Adipocyte (in vitro differentiated cells): ENCODE results near the gene DNAH17.
A peak's percentile ranks its signal among the peaks of the same experiment; 100 is the strongest.

Experiments
- DNase-seq: peaks from one replicate; pipeline ENCODE4 v3.0.0-alpha.2; 2015; ENCODE audit warnings: low read depth
- H3K27me3 ChIP-seq: replicated peaks from 2 replicates; pipeline ENCODE4 v1.7.0; 2013; ENCODE audit warnings: mild to moderate bottlenecking, low read length, moderate library complexity; ENCODE audit not compliant: control insufficient read depth, insufficient read depth
- H3K36me3 ChIP-seq: 2 replicates; pipeline ENCODE4 v1.7.0; 2013; ENCODE audit warnings: low read length, mild to moderate bottlenecking, moderate library complexity; ENCODE audit not compliant: control insufficient read depth, insufficient read depth, severe bottlenecking
- H3K4me1 ChIP-seq: 2 replicates; pipeline ENCODE4 v1.7.0; 2013; ENCODE audit warnings: mild to moderate bottlenecking, low read length, moderate library complexity; ENCODE audit not compliant: control insufficient read depth, insufficient read depth
- H3K4me3 ChIP-seq: 2 replicates; pipeline ENCODE4 v1.7.0; 2013; ENCODE audit warnings: mild to moderate bottlenecking, low read length, moderate library complexity
- H3K9ac ChIP-seq: 2 replicates; pipeline ENCODE4 v1.7.0; 2013; ENCODE audit warnings: mild to moderate bottlenecking, low read length, moderate library complexity
- H3K9me3 ChIP-seq: 2 replicates; pipeline ENCODE4 v1.7.0; 2013; ENCODE audit warnings: mild to moderate bottlenecking, low read length, moderate library complexity; ENCODE audit not compliant: control insufficient read depth

The DNAH17 gene

DNA sequence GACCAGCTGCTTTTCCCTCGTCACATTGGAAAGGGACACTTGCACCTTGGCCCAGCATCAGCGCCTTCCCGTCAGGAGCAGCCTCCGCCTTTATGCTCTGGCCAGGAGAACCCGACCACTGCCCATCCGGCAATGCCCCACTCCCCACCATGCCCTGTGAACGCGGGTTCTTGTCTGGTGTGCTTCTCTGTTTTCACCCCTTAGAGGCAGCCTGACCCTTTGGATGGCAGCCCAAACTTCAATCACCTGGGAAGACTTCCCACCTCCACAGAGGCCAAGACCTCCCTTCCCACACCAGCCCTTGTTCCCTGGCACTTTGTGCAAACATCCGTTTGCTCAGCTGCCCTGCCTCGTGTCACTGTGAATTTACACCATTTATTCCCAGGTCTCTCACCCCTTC is 87.0 kb downstream of the DNAH17 start:
- no peaks in the 10 kb centered on the region for H3K36me3 ChIP-seq
- H3K9me3 ChIP-seq = no peaks in the 10 kb centered on the region
- peaks cover 41% of the 10 kb centered on the region for H3K27me3 ChIP-seq
- H3K4me1 ChIP-seq = no peaks in the 10 kb centered on the region
- H3K4me3 ChIP-seq = no peak overlapping the region
- no peak for DNase-seq
- no peak overlapping the region for H3K9ac ChIP-seq

DNA sequence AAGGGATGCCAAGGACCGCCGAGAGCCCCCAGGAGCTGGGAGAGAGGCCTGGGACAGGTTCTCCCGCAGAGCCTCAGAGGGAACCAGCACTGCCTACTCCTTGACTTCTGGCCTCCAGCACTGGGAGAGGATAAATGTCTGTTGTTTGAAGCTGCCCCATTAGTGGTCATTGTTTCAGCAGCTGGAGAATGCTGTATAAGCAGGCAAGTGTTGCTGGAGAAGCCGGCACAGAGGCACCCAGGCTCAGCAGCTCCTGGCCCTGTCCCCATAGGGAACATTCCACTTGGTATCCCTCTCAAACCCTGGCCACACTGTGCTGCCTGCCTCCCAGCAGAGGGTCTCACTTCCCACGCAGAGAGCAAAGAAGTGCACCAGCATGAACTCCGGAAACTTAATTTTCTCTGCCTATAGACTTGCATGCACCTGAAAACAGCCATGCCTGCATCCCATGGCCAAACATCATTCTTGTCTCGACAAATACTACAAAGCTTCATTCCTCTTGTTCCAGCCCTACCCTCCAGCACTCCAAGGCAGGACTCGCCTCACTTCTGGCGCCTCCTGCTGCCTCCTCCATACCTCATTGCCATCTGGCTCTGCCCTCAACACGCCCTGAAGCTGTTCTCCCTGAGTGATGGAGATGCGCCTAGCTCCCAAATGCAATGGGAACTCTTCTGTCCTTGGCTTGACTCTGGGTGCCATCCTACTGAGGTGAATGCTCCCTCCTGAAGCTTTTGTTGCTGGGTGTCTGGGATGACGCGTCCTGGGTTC is 88.1 kb downstream of the DNAH17 start:
- no peak overlapping the region for H3K4me3 ChIP-seq
- H3K4me1 ChIP-seq = no peaks in the 10 kb centered on the region
- H3K9ac ChIP-seq = no peak overlapping the region
- no peak for DNase-seq
- H3K36me3 ChIP-seq = no peaks in the 10 kb centered on the region
- H3K9me3 ChIP-seq = no peaks in the 10 kb centered on the region
- peaks cover 39% of the 10 kb centered on the region for H3K27me3 ChIP-seq

DNA sequence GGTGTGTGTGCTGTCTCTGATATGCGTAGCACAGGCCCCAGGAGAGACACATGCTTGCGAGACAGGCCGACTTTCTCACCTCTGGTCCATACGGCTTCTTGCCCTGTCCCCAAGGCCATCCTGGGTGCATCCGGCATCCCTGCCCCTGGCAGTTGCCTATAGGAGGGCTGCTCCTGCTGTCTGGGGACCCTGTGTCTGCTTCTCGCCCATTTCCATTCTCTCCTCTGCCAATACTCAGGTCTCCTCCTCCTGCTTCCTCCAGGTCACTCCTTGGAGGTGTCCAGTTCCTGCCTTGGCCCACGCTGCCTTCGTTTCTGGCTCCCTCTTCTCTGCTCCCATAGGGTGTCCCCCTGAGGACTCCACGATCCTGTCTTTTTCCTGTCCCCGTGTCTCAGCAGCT is 89.0 kb downstream of the DNAH17 start:
- Histone ChIP-seq H3K9me3 (no peaks in the 10 kb centered on the region), H3K9ac (no peak overlapping the region), H3K4me1 (no peaks in the 10 kb centered on the region), H3K36me3 (no peaks in the 10 kb centered on the region), H3K27me3 (peaks cover 36% of the 10 kb centered on the region), H3K4me3 (no peak overlapping the region)
- no peak for DNase-seq

DNA sequence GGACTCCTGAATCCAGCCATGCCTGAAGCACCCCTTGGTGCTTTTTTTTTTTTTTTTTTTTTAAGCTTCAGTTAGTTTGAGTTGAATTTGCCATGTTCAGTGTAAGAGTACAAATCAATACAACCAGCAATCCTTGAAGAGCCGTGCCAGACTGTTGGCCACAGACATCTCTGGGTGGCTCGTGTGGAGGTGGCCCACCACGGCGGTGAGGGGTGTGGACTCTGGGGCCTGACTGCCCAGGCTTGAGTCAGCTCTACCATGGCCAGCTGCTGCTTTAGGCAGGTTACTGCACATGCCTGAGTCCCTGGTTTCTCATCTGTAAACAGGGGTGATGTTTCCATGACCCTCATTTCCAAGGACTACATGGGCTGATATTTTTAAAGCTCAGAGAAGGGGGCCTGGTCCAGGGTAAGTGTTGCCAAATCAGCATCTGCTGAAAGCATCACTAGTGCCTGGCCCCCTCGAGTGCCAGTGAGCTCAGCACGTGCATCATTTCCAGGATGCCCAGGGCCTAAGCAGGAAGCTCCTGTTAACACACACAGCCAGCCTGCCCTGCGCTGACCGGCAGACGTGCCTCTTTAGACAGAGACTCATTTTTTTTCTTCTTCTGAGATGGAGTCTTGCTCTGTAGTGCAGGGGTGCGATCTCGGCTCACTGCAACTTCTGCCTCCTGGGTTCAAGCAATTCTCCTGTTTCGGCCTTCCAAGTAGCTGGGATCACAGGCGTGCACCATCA is 90.1 kb downstream of the DNAH17 start:
- no peak for DNase-seq
- Histone ChIP-seq H3K4me1 (no peaks in the 10 kb centered on the region), H3K9me3 (no peaks in the 10 kb centered on the region), H3K27me3 (peaks cover 42% of the 10 kb centered on the region), H3K9ac (no peak overlapping the region), H3K36me3 (no peaks in the 10 kb centered on the region), H3K4me3 (no peak overlapping the region)

DNA sequence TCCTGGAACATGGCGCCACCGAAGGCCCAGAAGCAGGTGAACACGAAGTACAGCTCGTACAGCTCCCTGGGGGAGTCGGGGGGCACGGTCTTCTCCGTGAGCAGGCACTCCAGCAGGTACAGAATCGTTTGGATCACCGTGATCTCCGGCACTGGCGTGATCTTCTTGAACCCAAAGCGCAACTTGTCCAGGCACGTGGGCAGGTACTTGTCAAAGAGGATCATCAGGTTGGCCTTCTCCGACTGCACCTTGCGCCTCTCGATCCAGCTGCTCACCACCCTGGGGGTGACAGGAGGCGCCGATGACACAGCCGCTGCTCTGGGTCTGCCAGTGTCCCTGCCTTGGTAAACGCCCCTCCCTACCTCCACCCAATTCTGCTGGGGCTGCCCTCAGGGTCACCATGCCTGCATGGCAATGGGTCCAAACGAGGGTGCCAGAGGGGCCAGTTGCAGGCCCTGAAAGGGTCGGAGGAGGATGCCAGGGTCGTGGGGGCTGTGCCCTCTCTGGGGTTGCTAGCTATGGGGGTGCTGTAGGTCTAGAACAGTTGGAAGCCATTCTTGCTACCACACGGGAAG is 90.9 kb downstream of the DNAH17 start:
- Histone ChIP-seq H3K4me1 (no peaks in the 10 kb centered on the region), H3K27me3 (peaks cover 34% of the 10 kb centered on the region), H3K9me3 (no peaks in the 10 kb centered on the region), H3K4me3 (no peak overlapping the region), H3K36me3 (no peaks in the 10 kb centered on the region), H3K9ac (no peak overlapping the region)
- no peak for DNase-seq

DNA sequence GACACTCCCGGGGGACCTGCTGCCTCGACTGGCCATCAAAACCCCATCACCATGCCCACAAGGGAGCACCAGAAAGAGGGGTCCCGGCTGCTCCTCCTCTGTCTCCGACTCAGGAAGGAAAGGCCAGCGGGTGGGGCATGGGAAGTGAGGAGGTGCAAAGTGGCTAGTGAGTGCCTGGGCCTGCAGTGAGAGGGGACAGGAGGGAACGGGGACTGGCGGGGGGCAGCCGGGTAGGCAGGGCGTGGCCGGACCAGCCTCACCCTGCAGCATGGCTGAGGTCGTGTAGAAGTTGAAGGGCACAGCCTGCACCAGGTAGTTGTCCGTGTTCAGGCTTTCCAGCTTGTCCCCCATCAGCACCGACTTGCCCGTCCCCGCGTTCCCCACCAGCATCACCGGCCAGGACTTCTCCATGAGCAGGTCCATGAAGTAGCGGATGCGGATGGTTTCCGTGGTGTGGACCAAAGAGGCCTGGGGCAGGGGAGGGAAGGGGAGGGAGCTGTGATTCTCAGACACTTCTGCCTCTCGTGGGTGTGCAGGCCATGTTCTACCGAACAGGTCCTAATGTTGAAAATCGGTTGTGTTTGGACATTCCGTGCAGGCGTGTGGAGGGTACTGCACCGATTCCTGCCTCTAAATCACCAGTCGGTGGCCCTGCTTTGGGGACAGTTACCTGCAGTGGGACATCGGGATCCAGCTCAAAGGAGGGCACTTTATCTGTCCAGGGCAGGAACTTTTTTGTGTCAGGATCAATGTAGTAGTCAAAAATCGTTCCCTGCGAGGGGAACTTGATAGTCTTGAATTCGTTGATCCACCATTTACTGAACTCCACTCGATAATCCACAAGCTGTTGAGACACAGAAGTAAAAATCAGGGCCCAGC is 91.7 kb downstream of the DNAH17 start:
- Histone ChIP-seq H3K4me3 (no peak overlapping the region), H3K27me3 (peaks cover 27% of the 10 kb centered on the region), H3K4me1 (no peaks in the 10 kb centered on the region), H3K36me3 (no peaks in the 10 kb centered on the region), H3K9ac (no peak overlapping the region), H3K9me3 (no peaks in the 10 kb centered on the region)
- DNase-seq = no peak

DNA sequence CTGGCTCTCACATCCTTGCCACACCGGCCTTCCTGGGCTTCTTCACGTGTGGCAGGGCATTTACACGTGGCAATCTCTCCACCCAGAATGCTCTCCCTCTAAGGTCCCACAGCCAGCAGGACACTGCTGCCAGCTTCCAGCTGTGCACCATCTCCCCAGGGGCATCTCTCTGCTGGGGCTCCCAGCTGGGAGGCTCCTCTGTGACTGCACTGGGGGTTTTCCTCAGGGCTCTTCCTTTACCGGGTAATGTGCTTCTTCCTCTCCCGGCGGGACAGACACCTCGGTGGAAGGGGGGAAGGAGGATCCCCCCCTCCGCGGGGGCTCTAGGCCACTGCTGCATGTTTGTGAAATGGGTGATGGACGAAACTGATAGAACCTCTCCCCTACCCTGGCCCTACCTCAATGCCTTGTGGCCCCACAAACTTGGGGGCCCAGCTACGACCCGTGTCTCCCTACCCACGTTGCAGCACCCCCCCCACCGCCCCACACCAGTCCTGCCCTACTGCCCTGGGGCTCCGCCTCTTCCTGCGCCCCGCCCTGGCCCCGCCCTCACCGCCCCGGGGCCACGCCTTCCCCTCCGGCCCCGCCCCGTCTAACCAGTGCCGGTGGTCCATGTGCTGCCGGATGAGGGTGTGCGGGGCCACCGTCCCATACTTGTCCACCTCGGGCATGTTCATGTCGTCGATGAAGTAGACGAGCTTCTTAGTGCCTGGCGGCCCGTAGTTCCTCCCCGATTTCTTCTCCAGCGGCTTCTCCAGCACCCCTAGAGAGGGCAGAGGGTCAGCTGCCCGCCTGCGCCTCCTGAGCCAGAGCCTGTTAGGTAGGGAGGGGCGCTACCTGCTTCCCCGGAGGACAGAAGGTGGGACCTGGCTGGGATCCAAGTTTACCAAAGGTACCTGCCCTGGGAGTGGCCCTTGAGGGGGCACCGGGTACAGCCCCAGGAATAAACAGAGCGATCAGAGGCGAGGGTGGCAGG is 92.6 kb downstream of the DNAH17 start:
- Histone ChIP-seq H3K9me3 (no peaks in the 10 kb centered on the region), H3K36me3 (no peaks in the 10 kb centered on the region), H3K9ac (no peak overlapping the region), H3K4me3 (no peak overlapping the region), H3K27me3 (peaks cover 20% of the 10 kb centered on the region), H3K4me1 (no peaks in the 10 kb centered on the region)
- peak; percentile 32 for DNase-seq

DNA sequence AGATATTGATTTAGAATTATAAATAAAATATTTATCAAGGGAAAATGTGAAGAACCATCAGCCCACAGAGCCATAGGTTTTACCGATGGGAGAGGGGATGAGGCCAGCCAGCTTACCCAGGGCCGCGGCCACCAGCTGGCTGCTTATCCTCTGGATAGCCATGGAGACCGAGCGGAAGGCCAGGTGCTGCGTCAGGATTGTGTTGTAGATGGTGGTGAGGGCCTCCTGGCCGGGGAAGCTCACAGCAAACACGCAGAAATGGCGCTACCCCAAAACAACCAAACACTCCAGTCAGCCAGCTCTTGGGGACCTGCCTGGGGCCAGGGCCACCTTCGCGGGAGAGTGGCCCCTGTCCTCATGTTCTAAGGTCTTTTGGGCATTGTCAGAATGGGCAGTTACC is 97.8 kb downstream of the DNAH17 start:
- Histone ChIP-seq H3K4me3 (no peak overlapping the region), H3K9ac (no peak overlapping the region), H3K27me3 (peaks cover 27% of the 10 kb centered on the region), H3K36me3 (no peaks in the 10 kb centered on the region), H3K4me1 (no peaks in the 10 kb centered on the region), H3K9me3 (no peaks in the 10 kb centered on the region)
- no peak for DNase-seq

DNA sequence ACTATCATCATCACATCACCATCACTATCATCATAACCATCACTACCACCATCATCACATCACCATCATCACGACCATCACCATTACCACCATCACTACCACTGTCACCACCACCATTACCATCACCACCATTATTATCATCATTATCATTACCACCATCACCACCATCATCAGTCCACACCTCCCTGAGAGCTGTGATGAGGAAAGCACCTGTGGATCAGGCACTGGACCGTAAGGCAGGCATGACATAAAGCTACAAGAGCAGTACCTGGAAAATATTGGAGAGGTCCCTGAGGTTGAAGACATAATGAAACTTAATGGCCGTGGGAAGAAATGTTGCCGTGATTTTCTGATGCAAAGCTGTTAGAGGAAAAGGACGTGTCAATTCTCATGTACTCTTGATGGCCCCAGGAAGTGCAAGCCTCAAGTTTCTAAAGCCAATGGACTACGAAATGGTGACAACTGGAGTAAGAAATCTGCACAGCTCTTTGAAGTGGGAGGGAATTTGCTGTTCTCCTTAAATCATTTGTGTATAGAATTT is 98.4 kb downstream of the DNAH17 start:
- Histone ChIP-seq H3K9me3 (no peaks in the 10 kb centered on the region), H3K4me3 (no peak overlapping the region), H3K9ac (no peak overlapping the region), H3K27me3 (peaks cover 29% of the 10 kb centered on the region), H3K36me3 (no peaks in the 10 kb centered on the region), H3K4me1 (no peaks in the 10 kb centered on the region)
- no peak for DNase-seq
